Medulla oblongata (tissue), 1 donor: ENCODE data around the gene THADA.

Source experiments
- DNase-seq: peaks from one replicate; pipeline ENCODE4 v3.0.0-alpha.2; 2015; ENCODE audit errors: extremely low spot score

The THADA gene

DNA sequence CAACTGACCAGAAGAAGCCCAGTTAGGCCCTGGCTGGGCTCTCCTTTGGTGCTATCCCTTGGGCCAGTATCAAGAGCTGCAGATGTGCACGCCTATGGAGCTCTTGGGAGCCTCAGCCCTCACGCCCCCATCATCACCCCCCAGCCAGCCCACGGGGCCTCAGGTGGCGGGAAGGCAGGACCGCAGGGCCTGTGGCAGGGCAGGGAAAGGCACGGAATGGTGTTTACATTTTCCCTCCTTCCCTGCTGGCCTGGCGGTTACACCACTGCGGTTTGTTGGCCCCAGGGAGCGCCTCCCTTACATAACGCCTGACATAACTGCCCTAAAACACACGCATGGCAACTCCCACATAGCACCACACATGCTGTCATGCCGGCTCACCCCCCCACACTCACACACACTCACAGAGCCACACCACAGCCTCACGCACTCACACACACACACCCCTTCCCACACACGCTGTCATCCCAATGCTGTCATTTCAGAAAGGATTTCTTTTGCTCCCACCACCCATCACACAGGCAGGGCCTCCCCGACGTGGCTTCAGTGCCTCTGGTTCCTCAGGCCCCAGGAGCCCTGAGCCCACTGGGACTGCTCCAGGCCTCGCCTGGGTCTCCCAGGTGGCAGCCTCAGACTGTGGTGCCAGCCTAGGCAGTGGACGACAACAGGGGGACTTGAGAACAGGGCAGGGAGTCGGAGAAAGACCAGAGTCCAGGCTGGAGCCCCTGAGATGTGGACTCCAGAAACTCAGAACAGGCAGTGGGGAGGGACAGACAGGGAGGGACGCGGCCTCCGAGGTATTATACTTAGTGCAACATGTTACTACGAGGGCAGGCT is 385.2 kb downstream of the THADA start:
- peak; percentile 22 for DNase-seq

DNA sequence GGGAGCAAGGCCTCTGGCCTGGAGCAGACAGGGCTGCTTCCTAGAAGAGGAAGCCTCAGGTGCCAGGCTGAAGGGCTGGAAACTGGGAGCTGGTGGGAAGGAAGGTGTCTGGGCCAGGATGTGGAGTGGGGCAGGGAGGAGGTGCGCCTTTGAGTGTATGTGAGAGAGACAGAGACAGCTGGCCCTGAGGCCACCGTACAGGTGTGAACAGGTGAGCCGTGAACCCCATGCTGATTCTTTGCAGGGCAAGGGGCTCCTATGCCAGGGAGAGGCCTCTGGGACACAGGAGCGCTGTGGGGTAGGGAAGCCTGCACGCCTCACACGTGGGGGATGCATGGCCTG is 385.7 kb downstream of the THADA start:
- DNase-seq, result no peak

DNA sequence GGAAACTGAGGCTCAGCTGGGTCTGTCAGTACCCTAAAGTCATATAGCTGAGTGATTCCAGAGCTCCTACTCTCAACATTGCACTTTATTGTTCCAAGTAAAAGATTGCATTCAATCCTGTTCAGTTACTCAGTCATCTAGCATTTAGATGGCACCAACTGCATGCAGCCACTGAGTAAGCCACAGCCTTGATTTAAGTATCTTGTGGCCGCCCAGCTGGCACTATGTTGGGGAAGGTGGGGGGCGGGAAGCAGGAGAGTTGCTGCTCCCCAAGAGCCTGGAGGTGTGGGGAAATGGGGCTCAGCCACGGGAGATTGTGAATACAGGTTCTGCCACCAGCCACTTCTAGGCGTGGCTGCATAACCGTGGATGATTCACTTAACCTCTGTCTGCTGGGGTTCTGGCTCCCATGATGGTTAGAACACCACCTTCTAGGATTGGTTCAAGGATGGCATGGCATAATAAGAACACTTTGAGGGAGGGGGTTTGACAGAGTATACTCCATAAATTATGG is 386.6 kb downstream of the THADA start:
- DNase-seq, result no peak

DNA sequence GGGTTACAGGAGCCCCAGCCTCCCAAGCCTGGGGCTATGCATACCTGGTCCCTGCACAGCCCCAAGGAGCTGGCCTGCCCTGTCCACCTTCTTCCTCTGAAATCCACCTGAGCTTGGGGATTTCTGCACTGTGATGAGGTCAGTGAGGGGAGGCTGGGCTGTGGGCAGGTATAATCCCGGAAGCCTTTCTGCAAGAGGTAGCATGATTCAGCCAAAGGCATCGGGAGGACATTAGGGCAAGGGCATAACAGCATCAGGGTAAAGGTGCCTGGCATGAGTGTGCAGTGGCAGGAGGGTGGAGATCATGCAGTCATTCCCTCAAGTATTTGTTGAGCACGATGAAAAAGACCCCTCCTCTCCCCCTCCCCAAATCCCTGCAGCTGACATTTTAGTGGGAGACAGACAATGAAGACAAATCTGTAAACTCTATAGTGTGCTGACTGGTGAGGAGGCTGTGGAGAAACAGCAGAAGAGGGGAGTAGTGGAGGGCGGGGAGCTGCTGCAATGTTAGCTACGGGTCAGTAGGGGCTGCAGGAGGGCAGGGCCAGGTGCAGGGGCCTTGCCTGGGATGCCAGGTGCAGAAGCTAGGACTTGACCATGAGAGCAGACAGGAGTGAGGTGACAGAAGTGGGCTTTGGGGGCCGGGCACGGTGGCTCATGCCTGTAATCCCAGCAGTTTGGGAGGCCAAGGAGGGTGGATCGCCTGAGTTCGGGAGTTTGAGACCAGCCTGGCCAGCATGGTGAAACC is 388.1 kb downstream of the THADA start:
- DNase-seq, result no peak

DNA sequence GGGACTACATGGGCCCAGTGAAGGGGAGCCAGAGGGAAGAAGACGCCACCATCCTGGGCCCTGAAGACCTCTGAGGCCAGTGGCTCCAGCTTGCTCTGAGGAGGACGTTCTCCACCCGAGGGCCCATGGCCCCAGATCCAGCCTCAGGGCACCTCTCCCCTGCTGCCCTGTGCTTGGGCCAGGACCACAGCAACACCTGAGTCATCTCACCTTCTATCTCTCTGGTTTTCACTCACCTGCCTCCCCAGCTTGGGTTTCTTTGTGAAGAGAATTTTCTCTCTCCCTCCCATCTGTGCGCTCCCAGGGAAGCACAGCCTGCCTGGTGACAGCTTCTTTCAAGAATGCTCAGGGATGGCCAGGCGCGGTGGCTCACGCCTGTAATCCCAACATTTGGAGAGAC is 389.2 kb downstream of the THADA start:
- no peak for DNase-seq

DNA sequence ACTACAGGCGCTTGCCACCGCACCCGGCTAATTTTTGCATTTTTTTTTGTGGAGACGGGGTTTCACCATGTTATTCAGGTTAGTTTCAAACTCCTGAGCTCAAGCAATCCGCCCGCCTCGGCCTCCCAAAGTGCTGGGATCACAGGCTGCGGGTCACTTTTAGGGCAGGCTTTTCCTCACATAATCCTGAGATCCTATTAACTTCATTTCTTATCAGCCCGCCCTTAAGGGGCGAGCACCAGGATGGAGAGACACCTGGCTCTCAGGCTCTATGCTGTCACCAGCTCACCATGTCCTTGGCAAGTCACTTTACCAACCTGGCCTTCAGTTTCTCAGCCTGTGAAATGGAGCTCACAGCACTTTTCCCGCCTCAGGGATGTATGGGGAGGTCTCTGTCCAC is 392.5 kb downstream of the THADA start:
- no peak for DNase-seq

DNA sequence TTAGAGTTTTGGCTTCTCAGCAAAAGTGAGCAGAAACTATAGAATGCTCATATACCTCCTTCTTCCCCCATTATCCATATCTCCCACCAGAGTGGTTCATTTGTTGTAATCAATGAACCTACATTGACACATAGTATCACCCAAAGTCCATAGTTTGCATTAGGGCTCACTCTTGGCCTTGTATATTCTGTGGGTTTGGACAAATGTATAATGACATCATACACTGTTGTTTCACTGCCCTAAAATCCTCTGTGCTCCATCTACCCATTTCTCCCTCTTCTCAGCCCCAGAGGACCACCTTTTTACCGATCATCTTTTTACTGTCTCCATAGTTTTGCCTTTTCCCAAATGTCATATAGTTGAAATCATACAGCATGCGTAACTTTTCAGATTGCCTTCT is 393.5 kb downstream of the THADA start:
- no peak for DNase-seq

DNA sequence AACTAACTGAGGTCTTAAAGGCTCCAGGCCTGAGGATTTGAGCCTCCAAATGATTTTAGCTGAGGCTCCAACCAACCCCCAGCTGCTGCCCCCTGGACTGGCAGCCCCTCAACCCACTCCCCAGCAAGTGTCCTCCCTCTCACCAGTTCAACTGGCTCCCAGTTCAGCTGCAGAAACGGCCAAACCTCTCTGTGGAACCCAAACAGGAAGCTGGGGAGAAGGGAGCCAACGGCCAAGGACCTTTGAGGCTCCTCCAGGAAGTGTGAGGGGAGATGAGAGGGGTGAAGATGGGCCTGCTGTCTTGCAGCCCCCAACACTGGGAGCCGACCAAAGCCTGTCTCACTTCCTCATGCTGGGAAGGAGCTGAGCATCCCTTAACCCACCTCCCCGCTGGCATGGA is 394.3 kb downstream of the THADA start:
- no peak for DNase-seq

DNA sequence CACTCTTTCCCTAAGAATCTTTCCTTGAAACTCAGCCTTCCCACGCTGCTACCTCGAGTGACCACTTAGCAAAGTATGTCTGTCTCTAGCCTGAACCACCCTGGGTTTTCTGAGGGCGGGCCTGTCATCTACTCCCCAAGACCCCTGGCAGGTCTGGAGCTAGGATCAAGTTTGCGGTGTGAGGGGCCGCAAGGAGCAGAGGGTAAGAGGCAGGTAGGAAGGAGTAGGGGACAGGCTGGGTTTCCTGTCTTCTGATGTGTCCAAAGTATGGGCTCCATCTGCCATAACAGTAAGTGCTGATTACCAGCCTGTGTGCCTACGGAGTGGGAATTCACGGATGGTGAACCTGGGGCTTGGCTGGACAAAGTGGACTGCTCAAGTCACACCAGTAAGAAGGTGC is 394.8 kb downstream of the THADA start:
- no peak for DNase-seq

DNA sequence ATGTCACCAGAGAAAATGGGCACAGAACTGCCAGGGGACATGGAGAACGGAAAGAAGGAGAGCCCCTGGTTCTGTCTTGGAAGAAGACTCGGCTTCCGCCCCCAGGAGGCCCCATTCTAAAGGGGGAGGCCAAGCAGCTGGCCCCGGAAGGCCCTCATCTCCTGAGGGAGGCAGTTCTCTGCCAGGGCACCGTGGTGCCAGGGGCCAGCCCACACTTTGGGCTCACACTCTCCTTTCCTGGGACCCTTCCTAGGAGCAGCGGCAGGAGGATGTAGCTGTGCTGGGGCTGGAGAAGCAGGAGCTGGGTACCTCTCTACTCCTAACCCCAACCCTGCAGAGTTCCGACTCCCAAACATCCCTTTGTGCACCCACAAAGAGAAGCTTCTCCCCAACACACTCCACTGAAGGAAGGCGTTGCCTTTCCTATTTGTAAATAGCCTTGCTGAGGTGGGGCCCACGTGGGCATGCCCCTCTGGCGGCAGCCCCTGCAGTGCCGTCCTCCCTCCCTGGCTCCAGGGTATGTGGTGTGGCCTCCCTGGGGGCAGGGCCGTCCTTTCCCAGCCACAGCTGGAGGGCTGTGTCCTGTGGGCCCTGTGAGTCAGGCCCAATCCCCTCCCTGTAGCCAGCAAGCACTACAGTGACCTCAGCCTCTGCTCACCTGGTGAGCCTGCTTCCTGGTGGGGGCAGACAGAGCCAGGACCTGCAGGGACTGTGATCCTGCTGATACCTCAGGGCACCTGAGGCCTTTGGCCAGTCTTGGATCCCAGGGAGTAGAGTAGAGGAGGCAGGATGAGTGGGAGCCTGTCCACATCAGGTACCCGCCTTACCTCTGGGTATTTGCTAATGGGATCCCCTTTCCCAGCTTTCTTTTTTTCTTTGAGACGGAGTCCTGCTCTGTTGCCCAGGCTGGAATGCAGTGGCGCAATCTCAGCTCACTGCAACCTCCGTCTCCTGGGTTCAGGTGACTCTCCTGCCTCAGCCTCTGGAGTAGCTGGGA is 396.0 kb downstream of the THADA start:
- no peak for DNase-seq

DNA sequence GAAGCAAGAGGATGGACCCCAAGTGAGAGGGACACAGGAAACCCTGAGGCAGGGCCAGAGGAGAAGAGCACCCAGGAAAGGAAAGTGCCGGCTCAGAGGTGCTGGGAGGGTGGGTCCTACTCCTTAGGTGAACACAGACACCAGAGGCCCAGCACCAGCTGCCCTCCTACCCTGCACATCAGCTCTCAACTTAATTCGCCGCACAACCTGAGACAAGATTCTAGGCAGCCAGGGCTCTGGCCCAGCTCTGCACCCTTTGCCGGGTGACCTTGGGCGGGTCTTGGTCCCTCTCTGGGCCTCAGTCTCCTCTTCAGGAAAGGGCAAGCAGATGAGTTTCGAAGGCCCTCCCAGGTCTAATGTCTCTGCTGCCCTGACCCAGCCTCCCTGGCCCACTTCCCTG is 397.6 kb downstream of the THADA start:
- no peak for DNase-seq

DNA sequence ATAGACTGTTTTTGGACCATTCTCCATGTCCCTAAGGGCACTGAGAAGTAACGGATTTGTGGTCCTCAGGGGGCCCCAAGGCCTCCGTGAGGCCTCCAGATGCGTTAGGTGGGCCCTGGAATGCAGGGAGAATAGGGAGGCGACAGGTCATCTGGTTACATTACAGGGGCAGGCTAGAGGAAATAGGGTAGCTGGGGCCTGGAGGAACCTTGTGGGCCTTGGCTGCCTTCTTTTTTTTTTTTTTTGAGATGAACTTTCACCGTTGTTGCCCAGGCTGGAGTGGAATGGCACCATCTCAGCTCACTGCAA is 398.3 kb downstream of the THADA start:
- DNase-seq, result no peak

DNA sequence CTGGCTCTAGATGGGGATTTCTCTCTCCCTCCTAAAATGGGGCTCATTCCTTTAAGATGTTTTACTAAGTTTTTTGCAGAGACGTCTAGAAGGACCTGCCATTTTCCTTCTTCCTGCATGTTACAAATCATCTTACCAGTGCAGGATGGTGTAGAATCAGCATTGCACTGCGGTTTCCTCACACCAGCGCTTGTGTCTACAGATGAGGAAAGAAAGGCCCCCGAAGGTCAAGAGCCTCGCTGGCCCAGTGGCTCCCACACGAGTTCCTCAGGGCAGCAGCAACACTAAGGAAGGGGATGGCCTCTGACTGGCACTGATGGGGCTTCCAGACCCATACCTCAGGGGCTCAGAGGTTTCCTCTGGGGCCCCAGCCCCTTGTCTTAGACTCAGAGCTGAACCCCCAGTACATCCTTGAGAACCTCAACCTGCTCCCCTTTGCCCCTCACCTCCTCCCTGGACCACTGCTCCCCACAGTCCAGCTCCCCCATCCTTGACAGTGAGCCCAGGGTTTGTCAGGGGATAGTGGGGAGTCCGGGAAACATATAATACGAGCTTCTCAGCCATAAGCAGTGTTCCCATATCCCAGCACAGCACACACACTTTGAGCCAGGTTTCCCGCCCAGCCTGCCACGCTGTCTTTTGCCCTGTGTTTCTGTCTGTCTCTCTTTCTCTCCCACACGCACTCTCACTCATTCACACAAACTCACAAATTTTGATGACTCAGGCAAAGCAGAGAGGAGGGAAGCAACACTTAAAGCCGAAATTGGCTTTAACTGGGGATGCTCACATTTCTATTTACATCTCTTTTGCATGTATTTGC is 398.9 kb downstream of the THADA start:
- DNase-seq, result no peak

DNA sequence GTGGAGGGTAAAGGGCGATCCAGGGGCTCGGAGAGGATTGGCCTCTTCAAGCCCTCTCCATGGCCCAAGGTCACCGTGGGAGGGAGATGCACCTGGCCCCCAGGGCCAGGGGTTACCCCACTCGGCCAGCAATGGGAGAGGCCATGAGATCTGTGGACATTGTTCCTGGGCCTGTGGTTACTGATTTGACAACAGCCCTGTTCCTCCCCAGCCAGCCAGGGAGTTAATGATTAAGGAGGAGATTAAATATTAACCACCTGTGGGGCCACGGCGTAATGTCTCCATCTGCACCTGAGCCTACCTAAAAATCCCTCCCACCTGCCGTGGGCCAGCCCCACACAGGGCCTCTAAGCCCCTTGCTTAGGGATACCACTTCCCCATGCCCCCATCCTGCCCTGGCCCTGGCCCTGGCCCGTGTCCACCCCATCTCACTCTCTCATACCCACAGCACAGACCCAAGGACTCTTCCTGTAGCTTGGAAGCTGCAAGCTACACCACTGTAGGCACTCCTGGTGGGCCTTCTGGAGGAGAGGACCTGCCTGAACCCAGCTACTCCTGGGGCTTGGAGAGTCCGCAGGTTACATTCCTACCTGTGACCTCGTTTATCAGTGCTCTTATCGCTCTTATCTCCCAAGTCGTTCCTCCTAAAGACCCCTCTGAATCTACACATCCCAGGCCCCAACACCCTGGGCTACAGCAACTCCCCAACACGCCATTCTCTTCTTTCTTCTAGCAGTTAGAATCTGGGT is 401.5 kb downstream of the THADA start:
- DNase-seq, result no peak

DNA sequence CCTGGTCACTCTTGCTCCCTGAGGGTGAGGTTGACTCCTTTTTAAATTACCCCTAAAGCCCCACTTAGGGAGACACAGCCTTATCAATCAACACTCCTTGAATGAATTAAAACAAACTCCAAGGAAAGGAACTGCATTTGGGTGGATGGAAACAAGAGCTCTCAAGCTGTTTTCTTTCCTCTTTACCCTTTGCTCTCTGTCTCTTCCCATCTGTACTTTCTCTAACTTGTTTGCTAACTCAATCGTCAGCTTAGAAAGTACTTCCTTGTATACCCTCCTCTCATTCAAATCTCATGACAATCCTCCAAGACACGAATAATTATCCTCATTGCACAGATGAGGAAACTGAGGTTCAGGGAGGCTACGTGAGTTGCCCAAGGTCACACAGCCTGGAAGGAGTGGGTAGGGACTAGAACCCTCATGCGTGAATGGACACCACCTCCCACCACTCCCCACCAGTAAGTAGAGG is 402.2 kb downstream of the THADA start:
- DNase-seq, result no peak

DNA sequence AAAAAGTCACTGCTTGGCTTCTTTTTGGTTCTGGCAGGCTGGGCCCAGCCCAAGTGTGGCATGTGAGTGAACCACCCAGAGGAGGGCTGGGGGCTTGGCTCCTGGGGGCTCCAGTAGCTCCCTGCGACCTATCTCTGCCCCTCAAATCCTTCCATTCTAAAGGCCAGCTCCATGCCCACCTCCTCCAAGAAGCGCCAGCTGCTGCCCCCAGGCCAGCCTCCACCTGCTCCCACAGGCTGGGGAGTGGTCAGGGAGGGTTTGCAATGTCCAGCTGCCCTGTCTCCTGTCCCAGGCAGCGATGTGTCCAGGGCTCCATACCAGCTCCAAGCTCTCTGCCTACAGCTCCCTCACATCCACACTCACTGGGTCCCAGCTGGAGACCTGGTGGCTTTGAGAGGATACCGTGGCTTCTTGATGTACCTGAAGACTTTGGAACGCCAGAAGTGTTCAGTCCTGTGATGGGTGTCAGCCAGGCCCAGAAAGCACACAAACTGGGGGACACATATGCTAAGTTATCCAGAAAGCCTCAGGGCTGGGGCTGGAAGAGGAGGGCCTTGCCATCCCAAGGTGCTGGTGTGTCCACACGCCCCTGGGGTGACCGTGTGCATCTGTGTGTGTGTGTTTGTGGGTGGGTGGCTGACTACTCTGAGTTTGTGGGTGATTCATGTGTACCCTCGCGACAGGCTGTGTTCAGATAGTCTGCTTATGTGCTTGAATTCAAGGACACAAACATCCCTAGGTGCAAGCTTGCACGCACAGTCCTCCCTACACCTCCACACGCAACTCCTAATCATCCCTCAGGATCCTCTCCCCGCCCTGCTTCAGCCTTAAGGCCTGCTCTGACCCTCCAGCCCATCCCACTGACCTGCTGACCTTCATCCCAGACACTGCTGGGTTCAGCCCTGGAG is 402.8 kb downstream of the THADA start:
- DNase-seq, result no peak

DNA sequence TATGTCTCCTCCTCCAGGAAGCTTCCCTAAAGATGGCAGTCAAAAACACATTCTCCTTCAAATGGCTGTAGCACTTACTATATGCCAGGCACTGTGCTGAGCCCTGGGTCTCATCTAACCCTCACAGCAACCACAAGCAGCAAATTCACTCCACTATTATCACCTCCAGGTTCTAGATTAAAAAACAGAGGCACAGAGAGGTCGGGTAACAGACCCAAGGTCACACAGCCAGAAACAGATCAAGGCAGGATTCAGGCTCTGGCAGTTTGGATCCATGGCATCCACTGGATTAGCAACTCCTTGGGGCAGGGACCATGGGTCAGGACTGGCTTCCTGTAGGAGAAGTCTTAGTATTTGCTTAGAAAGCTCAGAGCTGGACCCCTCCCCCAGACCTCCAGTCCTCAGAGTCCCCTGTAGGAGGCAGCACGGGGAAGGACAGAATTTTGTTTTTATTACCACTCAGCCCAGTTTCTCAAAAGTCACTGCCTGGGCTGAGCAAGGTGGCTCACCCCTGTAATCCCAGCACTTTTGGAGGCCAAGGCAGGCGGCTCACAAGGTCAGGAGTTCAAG is 403.8 kb downstream of the THADA start:
- DNase-seq, result no peak

DNA sequence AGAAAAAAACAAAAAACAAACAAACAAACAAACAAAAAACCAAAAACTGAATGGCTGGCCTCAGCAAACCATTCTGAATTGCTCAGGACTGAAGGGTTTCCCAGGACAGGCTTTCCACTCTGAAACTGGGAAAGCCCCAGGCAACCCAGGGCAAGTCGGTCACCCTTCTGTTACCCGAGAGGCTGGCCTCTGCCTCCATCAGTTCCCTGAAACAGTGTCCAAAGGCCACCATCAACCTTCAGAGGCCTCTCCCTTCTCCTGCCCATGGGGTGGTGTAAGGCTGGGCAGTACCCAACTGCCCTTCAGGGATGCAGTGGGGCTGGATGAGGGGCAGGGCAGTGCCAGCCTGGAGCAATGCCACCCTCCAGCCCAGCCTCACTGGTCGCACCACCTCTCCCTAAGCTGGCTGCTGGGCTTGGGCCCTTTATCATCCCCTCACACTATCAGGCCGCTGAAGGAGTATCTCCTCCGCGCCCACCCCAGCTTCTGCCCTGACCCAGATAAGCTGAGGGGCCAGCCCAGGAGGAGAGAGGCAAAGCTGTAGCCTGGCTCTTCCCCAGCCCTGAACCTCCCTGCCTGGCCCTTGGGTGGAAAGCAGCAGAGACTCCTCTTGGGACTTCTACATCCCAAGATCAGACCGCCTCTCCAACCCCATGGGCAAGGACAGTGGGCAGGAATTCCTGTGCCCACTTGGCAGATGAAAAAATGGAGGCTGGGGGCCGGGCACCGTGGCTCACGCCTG is 405.4 kb downstream of the THADA start:
- DNase-seq, result no peak
